IMR-90 (cell line): ENCODE measurements around the gene ZSCAN5B. TPM values are rescaled to one million over a fixed set of nuclear protein-coding genes. Genes with fewer than 3 reads are reported as not detected.
A peak's percentile ranks its signal among the peaks of the same experiment; 100 is the strongest.

ENCODE experiments used
- ATAC-seq: fragments of 200-7000 bp; cut with Tn5 transposase; 2 replicates; pipeline ENCODE4 v1.9.1; 2020; ENCODE audit warnings: low read depth, mild to moderate bottlenecking, moderate library complexity
- BruUV-seq: library from RNA; stranded (reverse); fragments of 400-500 nt; replicated peaks from 2 replicates; lab custom pipeline; 2021; lab: Mats Ljungman, UMichigan
- CTCF ChIA-PET: fragments of 300-600 bp; formaldehyde crosslinking; extraction: SDS; loops from one replicate; lab custom pipeline; 2021; ENCODE audit warnings: antibody characterized with exemption; lab: Yijun Ruan, JAX
- POLR2A ChIA-PET: fragments of 300-600 bp; sonication (Branson Sonifier 250); formaldehyde crosslinking; loops from one replicate; lab custom pipeline; 2022; ENCODE audit warnings: antibody characterized with exemption; ENCODE audit not compliant: unreplicated experiment; lab: Charles Lee
- DNase-seq: peaks from one replicate; pipeline ENCODE4 v3.0.0; 2013
- H2AFZ ChIP-seq: replicated peaks from 2 replicates; pipeline ENCODE3; 2013; ENCODE audit warnings: low read length, mild to moderate bottlenecking; ENCODE audit not compliant: poor library complexity
- H2AK5ac ChIP-seq: 2 replicates; pipeline ENCODE4 v1.6.1; 2013; ENCODE audit warnings: low read depth, low read length, inconsistent platforms
- H2AK9ac ChIP-seq: replicated peaks from 2 replicates; pipeline ENCODE3; 2013; ENCODE audit warnings: mild to moderate bottlenecking, low read depth, low read length, moderate library complexity; ENCODE audit not compliant: poor library complexity
- H2BK120ac ChIP-seq: 2 replicates; pipeline ENCODE4 v1.6.1; 2013; ENCODE audit warnings: low read depth, low read length, inconsistent platforms
- H2BK15ac ChIP-seq: 3 replicates; pipeline ENCODE4 v1.6.1; 2013; ENCODE audit warnings: low read depth, low read length, inconsistent platforms
- H2BK20ac ChIP-seq: 2 replicates; pipeline ENCODE4 v1.6.1; 2013; ENCODE audit warnings: low read depth, mild to moderate bottlenecking, inconsistent platforms, low read length, moderate library complexity
- H2BK5ac ChIP-seq: 2 replicates; pipeline ENCODE4 v1.6.1; 2013; ENCODE audit warnings: mild to moderate bottlenecking, low read depth, low read length, inconsistent platforms; ENCODE audit not compliant: poor library complexity, severe bottlenecking
- H3K14ac ChIP-seq: replicated peaks from 2 replicates; pipeline ENCODE4 v1.6.1; 2013; ENCODE audit warnings: low read depth, low read length, inconsistent platforms
- H3K18ac ChIP-seq: 2 replicates; pipeline ENCODE4 v1.6.1; 2013; ENCODE audit warnings: low read depth, low read length, control low read depth
- H3K23ac ChIP-seq: 2 replicates; pipeline ENCODE4 v1.6.1; 2013; ENCODE audit warnings: low read depth, low read length, inconsistent platforms
- H3K27ac ChIP-seq: 2 replicates; pipeline ENCODE4 v1.5.1; 2013; ENCODE audit warnings: mild to moderate bottlenecking, control low read depth, low read length; ENCODE audit not compliant: insufficient read depth
- H3K27me3 ChIP-seq: 2 replicates; pipeline ENCODE4 v1.6.1; 2013; ENCODE audit warnings: low read length; ENCODE audit not compliant: control insufficient read depth, insufficient read depth
- H3K36me3 ChIP-seq: 2 replicates; pipeline ENCODE4 v1.6.1; 2013; ENCODE audit warnings: low read length, mixed read lengths; ENCODE audit not compliant: control insufficient read depth, insufficient read depth
- H3K4ac ChIP-seq: 2 replicates; pipeline ENCODE4 v1.6.1; 2013; ENCODE audit warnings: low read depth, low read length, inconsistent platforms
- H3K4me1 ChIP-seq: 2 replicates; pipeline ENCODE4 v1.6.1; 2013; ENCODE audit warnings: low read length, mixed read lengths; ENCODE audit not compliant: control insufficient read depth, insufficient read depth
- H3K4me2 ChIP-seq: 2 replicates; pipeline ENCODE4 v1.6.1; 2013; ENCODE audit warnings: low read depth, mild to moderate bottlenecking, control low read depth, low read length, moderate library complexity
- H3K4me3 ChIP-seq: 2 replicates; pipeline ENCODE4 v1.5.1; 2013; ENCODE audit warnings: low read depth, mild to moderate bottlenecking, control low read depth, low read length, moderate library complexity; ENCODE audit not compliant: insufficient read depth
- H3K56ac ChIP-seq: 2 replicates; pipeline ENCODE4 v1.6.1; 2013; ENCODE audit warnings: low read length, inconsistent platforms; ENCODE audit not compliant: insufficient read depth; ENCODE audit errors: extremely low read depth
- H3K79me1 ChIP-seq, 2 experiments: 2 replicates each; pipeline ENCODE4 v1.6.1; 2013; ENCODE audit warnings: low read length in 2 of 2, inconsistent platforms in 1 of 2, low read depth in 1 of 2
- H3K9ac ChIP-seq: 2 replicates; pipeline ENCODE4 v1.6.1; 2013; ENCODE audit warnings: low read depth, low read length, control low read depth
- H3K9me1 ChIP-seq: 2 replicates; pipeline ENCODE4 v1.6.1; 2013; ENCODE audit warnings: low read length, inconsistent platforms; ENCODE audit not compliant: insufficient read depth
- H3K9me3 ChIP-seq: 2 replicates; pipeline ENCODE4 v1.6.1; 2013; ENCODE audit warnings: low read length; ENCODE audit not compliant: control insufficient read depth, insufficient read depth
- H4K20me1 ChIP-seq: 2 replicates; pipeline ENCODE4 v1.6.1; 2013; ENCODE audit warnings: low read length, inconsistent platforms; ENCODE audit not compliant: insufficient read depth
- H4K5ac ChIP-seq: 2 replicates; pipeline ENCODE4 v1.6.1; 2013; ENCODE audit warnings: mild to moderate bottlenecking, low read depth, low read length, control low read depth
- H4K8ac ChIP-seq, 2 experiments: 2 replicates each; pipeline ENCODE4 v1.6.1; 2013; ENCODE audit warnings: low read depth in 2 of 2, low read length in 2 of 2, control low read depth in 1 of 2, inconsistent platforms in 1 of 2
- H4K91ac ChIP-seq: 2 replicates; pipeline ENCODE4 v1.6.1; 2013; ENCODE audit warnings: low read depth, low read length, inconsistent platforms; ENCODE audit not compliant: insufficient read depth
- CEBPB ChIP-seq: IDR thresholded peaks from 2 replicates; pipeline ENCODE4 v1.6.1; 2012; ENCODE audit warnings: low read depth, low read length, improper control_type of control experiment
- CTCF ChIP-seq: conservative IDR thresholded peaks from 2 replicates; pipeline ENCODE4 v1.5.1; 2012; ENCODE audit warnings: mild to moderate bottlenecking, low read depth, low read length, improper control_type of control experiment
- RAD21 ChIP-seq: IDR thresholded peaks from 2 replicates; pipeline ENCODE4 v1.6.1; 2012; ENCODE audit warnings: low read length, improper control_type of control experiment
- WGBS, 2 experiments: methylation state at CpG; one replicate each; pipeline versions ENCODE4 v1.1.5 to v1.1.7; 2013; ENCODE audit warnings: missing lambda C conversion rate in 2 of 2; ENCODE audit not compliant: insufficient read length in 1 of 2; ENCODE audit errors: extremely low coverage in 2 of 2; 5-methylcytosine and 5-hydroxymethylcytosine counted together
- dilution Hi-C: fragments of 300-500 bp; cut with HindIII; formaldehyde crosslinking; loops from one replicate; pipeline ENCODE4 v1.14.3; 2018; ENCODE audit warnings: low sequenced_read_pairs; ENCODE audit not compliant: unreplicated experiment
- in situ Hi-C: fragments of 300-500 bp; cut with MboI; formaldehyde crosslinking; loops from 3 replicates; pipeline ENCODE4 v1.14.3; 2019; ENCODE audit warnings: low sequenced_read_pairs, inconsistent platforms, mixed read lengths
- intact Hi-C: fragments of 100-400 bp; cut with micrococcal nuclease; formaldehyde crosslinking; loops from 2 replicates; pipeline ENCODE4 v1.10.0; 2022
- polyA plus RNA-seq, 3 experiments: library from polyadenylated mRNA; depleted of rRNA; stranded (reverse); fragments of >200 nt; gene quantifications; 2 replicates each; pipeline ENCODE4 v1.2.3, GENCODE V29; 2012; ENCODE audit warnings: low replicate concordance in 1 of 3
- total RNA-seq: library from RNA; depleted of rRNA; stranded (reverse); fragments of >200 nt; gene quantifications from 2 replicates; pipeline ENCODE4 v1.2.3, GENCODE V29; 2012

Gene ZSCAN5B
- total and polyA plus RNA-seq, 2 of the 4 experiments (the other 2 are of a cell fraction): not detected

GRCh38 chr19:56155124-56155687 lies 42.4 kb downstream of the ZSCAN5B start:
- WGBS, 2 experiments: no CpG with 5 or more reads among the region's 17 CpGs
- DNase-seq (no peak), ATAC-seq (no peak)
- no peak overlapping the region for H2BK20ac ChIP-seq
- peaks cover 30% of the 10 kb centered on the region for H3K36me3 ChIP-seq
- no TSS peak for BruUV-seq
- no peak overlapping the region for H3K27ac ChIP-seq
- no peak overlapping the region for H3K4ac ChIP-seq
- TF ChIP-seq CEBPB (no peak), CTCF (peak; percentile 31; the same call in 1 of the 2 replicates), RAD21 (peak; percentile 20)
- H3K79me1 ChIP-seq: peaks cover 17 to 20% of the 10 kb centered on the region in 2 experiments
- intact Hi-C loops: no loop called here
- ChIA-PET POLR2A (no interaction called here), CTCF (no interaction called here)
- no peak overlapping the region for H4K5ac ChIP-seq
- no peak overlapping the region for H2BK5ac ChIP-seq
- H3K18ac ChIP-seq: no peak overlapping the region
- in situ Hi-C loops: no loop called here
- H2BK15ac ChIP-seq: no peak overlapping the region
- no peaks in the 10 kb centered on the region for H3K27me3 ChIP-seq
- H3K9ac ChIP-seq: no peak overlapping the region
- H3K14ac ChIP-seq: no peak overlapping the region
- no peak overlapping the region for H2AK5ac ChIP-seq
- H3K9me3 ChIP-seq: no peaks in the 10 kb centered on the region
- dilution Hi-C loops: no loop called here
- no peak overlapping the region for H3K4me2 ChIP-seq
- H3K9me1 ChIP-seq: peaks cover 6% of the 10 kb centered on the region; the same call in 1 of the 2 replicates
- H2AFZ ChIP-seq: no peak overlapping the region
- no peak overlapping the region for H3K23ac ChIP-seq
- H3K4me3 ChIP-seq: no peak overlapping the region
- no peak overlapping the region for H3K56ac ChIP-seq
- H4K20me1 ChIP-seq: peaks cover 22% of the 10 kb centered on the region
- H3K4me1 ChIP-seq: peaks cover 5% of the 10 kb centered on the region; the same call in 1 of the 2 replicates
- no peak overlapping the region for H2BK120ac ChIP-seq
- no peak overlapping the region for H4K91ac ChIP-seq
- peak overlapping the region; percentile 34 for H2AK9ac ChIP-seq
- H4K8ac ChIP-seq: no peak overlapping the region
